Loucy (cell line): Measurements from ENCODE around the gene SLC25A18.

Experiments
- H2AFZ ChIP-seq: fragments of 200-600 bp; sonication (generic); 2 replicates; pipeline ENCODE4 v1.6.0; 2016; ENCODE audit warnings: antibody characterized with exemption, mild to moderate bottlenecking, low read length, moderate library complexity
- H3F3A ChIP-seq: fragments of 200-600 bp; 2 replicates; pipeline ENCODE4 v1.6.0; 2016; ENCODE audit warnings: antibody characterized with exemption, low read depth, mild to moderate bottlenecking
- H3K27me3 ChIP-seq: fragments of 200-600 bp; sonication (generic); 2 replicates; pipeline ENCODE4 v1.6.1; 2014; ENCODE audit warnings: low read length, mild to moderate bottlenecking; ENCODE audit not compliant: insufficient read depth, poor library complexity, severe bottlenecking
- H3K36me3 ChIP-seq: fragments of 200-600 bp; sonication (generic); 2 replicates; pipeline ENCODE4 v1.6.1; 2016; ENCODE audit warnings: low read length; ENCODE audit not compliant: insufficient read depth
- H3K4me1 ChIP-seq: fragments of 200-600 bp; sonication (generic); 2 replicates; pipeline ENCODE4 v1.5.1; 2014; ENCODE audit warnings: low read length, mild to moderate bottlenecking; ENCODE audit not compliant: insufficient read depth, poor library complexity, severe bottlenecking
- H3K4me2 ChIP-seq: fragments of 200-600 bp; sonication (generic); 2 replicates; pipeline ENCODE4 v1.6.0; 2014; ENCODE audit warnings: antibody characterized with exemption, low read length, low read depth, mild to moderate bottlenecking; ENCODE audit not compliant: poor library complexity, severe bottlenecking
- H3K4me3 ChIP-seq: fragments of 200-600 bp; sonication (generic); 2 replicates; pipeline ENCODE4 v1.5.1; 2014; ENCODE audit warnings: low read length, mild to moderate bottlenecking, mixed read lengths; ENCODE audit not compliant: poor library complexity, severe bottlenecking
- H3K79me2 ChIP-seq: fragments of 200-600 bp; sonication (generic); 2 replicates; pipeline ENCODE4 v1.6.1; 2014; ENCODE audit warnings: low read length; ENCODE audit not compliant: insufficient read depth
- H3K9ac ChIP-seq: fragments of 200-600 bp; sonication (generic); 2 replicates; pipeline ENCODE4 v1.6.0; 2014; ENCODE audit warnings: mild to moderate bottlenecking, low read depth, low read length, moderate library complexity; ENCODE audit not compliant: poor library complexity, severe bottlenecking
- H3K9me2 ChIP-seq: fragments of 200-600 bp; sonication (generic); replicated peaks from 2 replicates; pipeline ENCODE4 v1.6.1; 2016; ENCODE audit warnings: low read depth, low read length, mixed read lengths
- H3K9me3 ChIP-seq: fragments of 200-600 bp; sonication (generic); 2 replicates; pipeline ENCODE4 v1.6.1; 2014; ENCODE audit warnings: mild to moderate bottlenecking, antibody characterized with exemption, low read length, low read depth; ENCODE audit not compliant: insufficient read depth
- H4K20me1 ChIP-seq: fragments of 200-600 bp; sonication (generic); 2 replicates; pipeline ENCODE4 v1.6.0; 2014; ENCODE audit warnings: antibody characterized with exemption, low read length, mild to moderate bottlenecking; ENCODE audit not compliant: insufficient read depth, poor library complexity, severe bottlenecking
- CTCF ChIP-seq: fragments of 200-600 bp; sonication (generic); conservative IDR thresholded peaks from 2 replicates; pipeline ENCODE4 v1.5.1; 2014; ENCODE audit warnings: mild to moderate bottlenecking, antibody characterized with exemption, low read length
- EZH2phosphoT487 ChIP-seq: fragments of 200-600 bp; IDR thresholded peaks from 2 replicates; pipeline ENCODE4 v1.6.1; 2018; ENCODE audit warnings: antibody characterized with exemption, mild to moderate bottlenecking, moderate library complexity, borderline replicate concordance

The SLC25A18 gene

DNA sequence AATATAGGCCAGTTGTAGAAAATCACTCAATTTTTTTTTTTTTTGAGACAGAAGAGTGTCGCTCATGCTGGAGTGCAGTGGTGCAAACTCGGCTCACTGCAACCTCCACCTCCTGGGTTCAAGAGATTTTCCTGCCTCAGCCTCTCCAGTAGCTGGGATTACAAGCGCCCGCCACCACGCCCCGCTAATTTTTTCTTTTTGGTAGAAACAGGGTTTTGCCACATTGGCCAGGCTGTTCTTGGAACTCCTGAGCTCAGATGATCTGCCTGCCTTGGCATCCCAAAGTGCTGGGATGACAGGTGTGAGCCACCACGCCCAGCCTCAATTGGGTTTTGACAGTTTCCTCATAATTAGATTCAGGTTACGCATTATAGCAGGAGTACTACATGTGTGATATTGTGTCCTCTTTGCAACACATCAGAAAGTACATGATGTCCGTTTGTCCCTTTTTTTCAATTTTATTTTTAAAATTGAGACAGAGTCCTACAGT, 67.8 kb downstream of the SLC25A18 start:
- H2AFZ ChIP-seq = no peak overlapping the region
- no peak overlapping the region for H3K9ac ChIP-seq
- no peaks in the 10 kb centered on the region for H3F3A ChIP-seq
- H3K79me2 ChIP-seq = peaks cover 30% of the 10 kb centered on the region
- H4K20me1 ChIP-seq = peaks cover 10% of the 10 kb centered on the region
- H3K4me1 ChIP-seq = peaks cover 8% of the 10 kb centered on the region
- no peak overlapping the region for H3K4me2 ChIP-seq
- no peaks in the 10 kb centered on the region for H3K27me3 ChIP-seq
- H3K9me2 ChIP-seq = no peaks in the 10 kb centered on the region
- no peaks in the 10 kb centered on the region for H3K9me3 ChIP-seq
- H3K36me3 ChIP-seq = no peaks in the 10 kb centered on the region
- TF ChIP-seq CTCF (no peak), EZH2phosphoT487 (no peak)
- H3K4me3 ChIP-seq = no peak overlapping the region

- H3F3A ChIP-seq = no peaks in the 10 kb centered on the region
- H3K4me3 ChIP-seq = no peak overlapping the region
- H3K4me2 ChIP-seq = no peak overlapping the region
- peaks cover 7% of the 10 kb centered on the region for H3K79me2 ChIP-seq
- H3K27me3 ChIP-seq = no peaks in the 10 kb centered on the region
- no peaks in the 10 kb centered on the region for H3K9me3 ChIP-seq
- no peak overlapping the region for H3K9ac ChIP-seq
- H4K20me1 ChIP-seq = peaks cover 1% of the 10 kb centered on the region
- no peaks in the 10 kb centered on the region for H3K36me3 ChIP-seq
- peaks cover 16% of the 10 kb centered on the region for H3K4me1 ChIP-seq
- no peak overlapping the region for H2AFZ ChIP-seq
- no peaks in the 10 kb centered on the region for H3K9me2 ChIP-seq
- no peak for TF ChIP-seq CTCF
Observed at GRCh38 chr22:17633217-17633997, 70.1 kb downstream of the SLC25A18 start.

DNA sequence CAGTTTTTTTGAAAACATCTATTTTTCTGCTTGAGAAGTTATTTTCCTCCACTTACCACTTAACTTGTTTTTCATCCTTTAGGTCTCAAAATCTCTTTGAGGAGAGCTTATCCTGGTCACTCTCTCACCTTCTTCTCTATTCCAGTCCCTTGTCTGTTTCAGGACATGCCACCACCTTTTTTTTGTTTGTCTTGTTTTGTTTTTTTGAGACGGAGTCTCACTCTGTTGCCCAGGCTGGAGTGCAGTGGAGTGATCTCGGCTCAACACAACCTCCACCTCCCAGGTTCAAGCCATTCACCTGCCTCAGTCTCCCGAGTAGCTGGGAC, 70.7 kb downstream of the SLC25A18 start:
- H3K27me3 ChIP-seq = no peaks in the 10 kb centered on the region
- peaks cover 7% of the 10 kb centered on the region for H3K79me2 ChIP-seq
- H2AFZ ChIP-seq = no peak overlapping the region
- H3K4me3 ChIP-seq = no peak overlapping the region
- no peaks in the 10 kb centered on the region for H3F3A ChIP-seq
- H3K9me3 ChIP-seq = no peaks in the 10 kb centered on the region
- no peak overlapping the region for H3K9ac ChIP-seq
- no peaks in the 10 kb centered on the region for H4K20me1 ChIP-seq
- H3K36me3 ChIP-seq = no peaks in the 10 kb centered on the region
- TF ChIP-seq EZH2phosphoT487 (no peak), CTCF (no peak)
- no peak overlapping the region for H3K4me2 ChIP-seq
- H3K4me1 ChIP-seq = peaks cover 16% of the 10 kb centered on the region
- H3K9me2 ChIP-seq = no peaks in the 10 kb centered on the region
